ENCODE results near the gene TP53BP2.
"Not testable (repeated sequence)": the region's sequence is repeated elsewhere in the genome, so short reads cannot be mapped to it uniquely, and the experiment has no call there.

Gene TP53BP2

DNA sequence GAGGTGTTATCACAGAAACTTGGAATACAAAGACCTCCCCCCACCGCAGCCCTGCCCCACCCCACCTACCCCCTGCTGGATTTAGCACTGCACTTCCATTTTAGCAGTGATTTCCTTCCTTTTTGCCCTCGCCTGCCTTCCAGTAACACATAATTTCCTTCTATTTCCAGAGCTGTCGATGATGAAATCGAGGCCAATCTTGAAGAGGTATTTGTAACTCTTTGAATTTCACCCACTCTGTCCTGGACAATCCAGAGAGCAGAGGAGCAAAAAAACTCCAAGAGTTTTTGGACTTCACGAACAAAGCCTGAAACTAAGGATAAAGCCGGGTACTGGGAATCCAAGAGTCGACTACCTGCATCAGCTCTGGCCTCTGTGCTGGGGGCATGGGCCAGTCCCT, 84.3 kb downstream of the TP53BP2 start:
- no peak for DNase-seq

DNA sequence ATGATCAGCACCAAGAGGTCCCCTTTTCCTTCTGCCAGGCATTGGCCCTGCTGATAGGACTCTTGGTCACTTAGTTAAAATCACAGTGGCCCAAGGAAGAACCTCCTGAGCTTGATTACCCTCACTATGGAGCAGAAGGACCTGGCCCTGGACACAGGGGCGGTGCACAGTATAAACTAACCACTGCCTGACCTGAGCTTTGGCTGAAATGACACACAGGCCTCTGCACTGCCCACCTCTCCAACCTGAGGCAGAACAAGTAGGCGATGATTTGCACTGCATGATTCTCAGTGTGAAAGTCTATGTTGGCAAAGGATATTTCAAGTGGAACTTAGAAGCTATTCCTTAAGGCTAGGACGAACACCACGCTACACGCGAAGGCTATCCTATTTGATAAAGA, 84.9 kb downstream of the TP53BP2 start:
- DNase-seq, result no peak

DNA sequence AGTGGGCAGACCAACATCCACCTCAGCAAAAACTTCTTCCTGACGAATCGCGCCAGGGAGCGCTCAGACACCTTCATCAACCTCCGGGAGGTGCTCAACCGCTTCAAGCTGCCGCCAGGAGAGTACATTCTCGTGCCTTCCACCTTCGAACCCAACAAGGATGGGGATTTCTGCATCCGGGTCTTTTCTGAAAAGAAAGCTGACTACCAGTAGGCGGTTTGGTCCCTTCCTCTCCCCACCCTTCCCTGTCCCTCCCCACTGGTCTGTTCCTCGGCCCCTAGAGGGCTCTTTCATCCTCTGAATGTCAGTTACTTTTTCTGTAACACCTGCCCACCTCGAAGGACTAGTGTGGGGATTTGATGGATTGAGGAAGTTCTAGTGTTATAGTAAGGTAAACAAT, 86.5 kb downstream of the TP53BP2 start:
- no peak for DNase-seq

DNA sequence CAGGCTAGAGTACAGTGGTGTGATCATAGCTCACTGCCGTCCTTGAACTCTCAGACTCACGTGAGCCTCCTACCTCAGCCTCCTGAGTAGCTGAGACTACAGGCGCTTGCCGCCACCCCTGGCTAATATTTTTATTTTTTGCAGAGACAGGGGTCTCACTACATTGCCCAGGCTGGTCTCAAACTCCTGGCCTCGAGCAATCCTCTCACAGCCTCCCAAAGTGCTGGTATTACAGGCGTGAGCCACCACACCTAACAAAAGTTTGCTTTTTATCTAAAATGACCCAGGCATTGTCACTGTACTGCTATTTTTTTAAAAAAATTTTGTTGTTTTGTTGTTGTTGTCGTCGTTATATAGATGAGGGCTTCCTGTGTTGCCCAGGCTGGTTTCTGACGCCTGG, 87.0 kb downstream of the TP53BP2 start:
- no peak for DNase-seq

DNA sequence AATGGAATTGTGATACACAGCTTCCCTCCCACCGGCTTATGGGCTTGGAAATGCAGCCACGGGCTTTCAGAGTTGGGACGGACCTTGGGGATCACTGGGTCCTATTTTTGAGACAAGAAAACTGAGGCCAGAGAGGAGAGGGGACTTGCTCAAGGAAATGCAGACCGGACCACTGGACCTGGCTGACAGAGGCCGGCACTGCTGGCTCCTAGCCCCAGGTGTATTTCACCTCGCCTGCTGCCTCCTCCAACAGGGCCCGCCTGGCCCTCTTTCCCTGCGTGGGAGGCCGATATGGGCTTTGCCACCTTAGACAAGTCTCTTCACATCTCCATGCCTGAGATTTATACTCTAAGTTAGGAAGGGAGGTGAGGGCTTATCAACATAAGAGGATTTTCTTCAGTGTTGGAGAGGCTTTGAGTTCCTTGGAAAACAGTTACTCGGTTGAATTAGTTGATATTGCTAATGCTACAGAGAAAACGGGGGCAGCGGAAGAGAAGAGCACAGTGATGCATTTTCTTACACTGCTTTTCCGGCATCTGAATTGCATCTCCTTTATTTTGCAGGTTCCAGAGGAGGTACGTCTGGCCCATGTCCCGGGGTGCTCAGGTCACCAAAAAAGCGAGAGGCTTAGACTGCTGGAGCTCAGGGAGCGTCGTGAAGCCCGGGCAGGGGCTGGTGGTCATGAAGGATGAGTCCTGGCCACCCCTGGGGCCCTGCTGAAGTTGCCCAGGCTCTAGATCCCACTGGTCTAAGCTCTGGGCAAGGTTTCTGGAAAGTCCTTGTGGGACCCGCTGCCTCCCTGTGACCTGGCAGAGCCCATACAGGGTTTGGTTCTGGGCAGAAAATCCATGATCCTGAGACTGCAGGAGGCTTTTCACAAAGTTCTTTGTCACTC, 88.7 kb downstream of the TP53BP2 start:
- no peak for DNase-seq

DNA sequence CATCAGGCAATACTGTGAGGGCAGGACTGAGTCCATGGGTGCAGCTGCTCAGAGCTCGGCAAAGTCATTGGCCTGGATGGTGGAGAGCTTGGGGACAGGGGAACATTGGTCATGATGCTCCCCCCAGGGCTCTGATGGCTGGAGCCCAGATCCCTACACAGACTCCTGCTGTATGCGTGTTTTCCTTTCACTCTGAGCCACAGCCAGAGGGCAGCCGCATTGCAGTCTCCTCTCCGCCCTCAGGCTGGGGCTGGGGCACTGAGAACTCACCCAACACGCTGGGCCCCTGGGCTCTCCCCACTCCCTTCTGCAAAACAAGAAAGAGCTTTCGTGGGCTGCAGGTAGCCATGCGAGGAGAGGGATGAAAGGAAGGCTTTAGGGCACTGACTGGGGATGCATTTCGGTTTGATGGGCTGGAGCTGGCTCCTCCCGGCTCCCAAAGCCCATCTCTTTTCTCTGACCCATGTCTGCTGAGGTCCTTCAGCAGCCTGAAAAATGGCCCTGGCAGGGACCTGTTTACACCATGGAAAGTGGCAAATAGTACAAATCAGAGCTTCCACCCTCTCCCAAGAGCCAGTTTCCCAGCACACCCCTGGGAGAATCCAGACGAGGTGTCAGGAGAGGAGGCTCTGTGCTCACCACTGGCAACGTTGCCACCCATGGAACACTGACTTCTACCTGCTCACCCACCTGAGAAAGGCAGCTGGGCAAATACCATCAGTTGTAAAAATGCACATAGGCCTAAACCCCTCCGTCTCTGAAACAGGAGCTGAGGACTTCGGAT, 89.6 kb downstream of the TP53BP2 start:
- DNase-seq, result no peak

DNA sequence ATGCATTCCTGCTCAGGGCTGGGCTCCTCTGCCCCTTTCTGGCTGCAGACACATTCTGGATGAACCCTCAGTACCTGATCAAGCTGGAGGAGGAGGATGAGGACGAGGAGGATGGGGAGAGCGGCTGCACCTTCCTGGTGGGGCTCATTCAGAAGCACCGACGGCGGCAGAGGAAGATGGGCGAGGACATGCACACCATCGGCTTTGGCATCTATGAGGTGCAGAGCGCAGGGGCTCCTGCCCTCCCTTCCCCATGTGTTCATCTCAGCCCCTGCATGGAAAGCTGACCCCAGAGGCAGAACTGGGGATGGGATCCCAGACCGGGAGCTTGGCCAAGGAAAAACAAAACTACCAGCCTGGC, 90.3 kb downstream of the TP53BP2 start:
- DNase-seq, result no peak

DNA sequence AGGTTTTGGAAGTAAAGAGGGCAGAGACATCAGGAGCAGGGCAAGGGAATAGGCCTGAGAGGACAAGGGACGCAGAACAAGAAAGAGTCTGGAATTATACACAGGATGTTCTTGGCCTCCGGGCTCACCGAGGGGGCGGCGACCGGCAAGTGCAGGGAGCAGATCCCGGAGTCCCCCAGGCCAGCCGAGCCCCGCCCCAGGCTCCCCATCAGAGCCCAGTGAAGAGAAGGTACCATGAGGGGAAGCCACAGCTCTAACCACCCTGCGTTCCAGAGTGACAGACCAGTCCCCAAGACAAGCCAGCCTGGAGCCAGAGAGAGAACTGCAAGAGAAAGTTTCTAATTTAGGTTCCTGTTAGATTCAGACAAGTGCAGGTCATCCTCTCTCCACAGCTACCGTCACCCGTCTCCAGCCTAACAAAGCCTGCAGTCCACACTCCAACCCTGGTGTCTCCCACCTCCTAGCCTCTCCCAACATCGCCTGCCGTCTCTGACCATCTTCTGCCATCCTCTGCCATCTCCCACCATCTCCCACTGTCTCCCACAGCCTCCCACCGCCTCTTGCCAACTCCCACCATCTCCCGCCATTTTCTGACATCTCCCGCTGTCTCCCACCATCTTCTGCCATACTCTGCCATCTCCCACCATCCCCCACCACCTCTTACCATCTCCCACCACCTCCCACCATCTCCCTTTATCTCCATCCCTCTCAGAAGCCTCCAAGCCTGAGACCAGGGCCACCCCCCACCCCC, 90.9 kb downstream of the TP53BP2 start:
- DNase-seq, result no peak

DNA sequence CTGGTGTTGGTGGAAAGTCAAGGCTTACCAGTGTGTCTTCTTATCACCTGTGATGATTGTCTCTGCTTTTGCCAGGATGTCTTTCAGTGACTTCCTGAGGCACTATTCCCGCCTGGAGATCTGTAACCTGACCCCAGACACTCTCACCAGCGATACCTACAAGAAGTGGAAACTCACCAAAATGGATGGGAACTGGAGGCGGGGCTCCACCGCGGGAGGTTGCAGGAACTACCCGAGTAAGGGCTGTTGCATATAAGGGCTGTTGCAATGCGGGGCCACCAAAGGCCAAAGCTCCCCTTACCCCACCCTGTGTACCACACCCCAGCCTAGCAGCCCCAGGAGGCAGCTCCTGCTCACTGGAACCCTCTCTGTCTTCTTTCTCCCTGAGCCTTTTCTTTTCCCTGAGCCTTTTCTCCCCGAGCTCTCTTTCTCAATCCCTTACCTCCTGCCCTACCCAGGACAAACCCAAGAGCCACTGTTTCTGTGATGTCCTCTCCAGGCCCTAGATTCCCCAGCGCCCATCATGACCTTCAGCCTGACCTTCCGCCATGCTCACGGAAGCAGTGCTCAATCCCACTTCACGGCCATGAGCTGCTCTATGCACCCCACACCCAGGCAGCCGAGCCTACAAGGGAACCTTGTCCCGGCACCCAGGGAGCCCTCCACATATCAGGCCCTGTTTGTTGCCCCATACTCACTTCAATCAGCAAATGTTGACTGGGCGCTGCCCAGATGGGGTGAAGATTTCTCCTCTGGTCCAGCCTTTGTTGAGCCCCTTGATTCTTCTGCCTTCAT, 92.8 kb downstream of the TP53BP2 start:
- no peak for DNase-seq

DNA sequence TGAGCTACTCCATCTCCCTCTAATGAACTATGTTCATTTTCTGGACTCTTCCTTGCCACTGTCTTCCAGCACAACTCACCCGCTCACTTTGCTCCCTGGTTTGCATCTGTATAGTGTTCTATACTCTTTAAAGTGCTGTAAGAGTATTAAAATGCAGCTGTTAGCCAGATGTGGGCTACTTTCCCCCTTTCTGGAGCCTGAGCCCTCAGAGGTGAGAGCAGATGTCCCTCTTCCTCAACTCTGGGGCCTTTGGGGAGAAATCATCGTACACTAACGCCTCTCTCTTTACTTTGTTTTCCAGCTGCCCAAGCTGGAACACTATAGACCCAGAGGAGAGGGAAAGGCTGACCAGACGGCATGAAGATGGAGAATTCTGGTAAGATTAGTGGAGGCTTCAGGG, 94.1 kb downstream of the TP53BP2 start:
- no peak for DNase-seq

DNA sequence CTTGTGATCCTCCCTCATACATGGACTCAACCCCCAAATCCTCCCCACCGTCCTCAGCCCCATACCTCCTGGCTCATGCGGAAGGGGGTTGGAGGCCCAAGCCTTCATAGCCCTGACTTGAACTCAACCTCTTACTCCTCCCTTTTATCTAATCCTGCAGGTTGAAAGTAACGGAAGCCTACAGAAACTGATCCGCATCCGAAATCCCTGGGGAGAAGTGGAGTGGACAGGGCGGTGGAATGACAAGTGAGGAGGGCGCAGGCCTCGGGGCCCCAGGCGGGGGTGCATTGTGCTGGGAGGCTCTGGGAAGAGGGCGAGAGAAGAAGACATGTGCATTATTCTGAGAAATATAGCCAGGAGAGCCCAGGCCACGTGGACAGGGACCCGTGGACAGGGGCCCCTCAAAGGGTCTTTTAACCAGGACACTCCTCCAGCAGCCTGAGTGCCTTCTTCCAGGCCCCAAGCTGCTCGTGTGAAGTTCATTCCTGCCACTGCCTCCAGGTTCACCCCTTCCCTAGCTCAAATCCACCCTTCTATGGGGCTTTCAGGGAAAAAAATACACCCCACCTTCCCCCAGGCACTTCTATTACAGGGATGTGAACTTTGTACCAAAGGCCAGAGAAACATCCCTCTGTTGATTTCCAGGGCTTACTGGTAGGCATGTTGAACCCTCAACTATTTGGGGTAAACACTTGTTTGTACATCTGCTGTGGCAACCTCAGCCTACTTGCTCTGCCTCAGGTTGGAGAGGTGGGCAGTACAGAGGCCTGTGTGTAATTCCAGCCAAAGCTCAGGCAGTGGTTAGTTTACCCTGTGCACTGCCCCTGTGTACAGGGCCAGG, 94.8 kb downstream of the TP53BP2 start:
- DNase-seq, result no peak

DNA sequence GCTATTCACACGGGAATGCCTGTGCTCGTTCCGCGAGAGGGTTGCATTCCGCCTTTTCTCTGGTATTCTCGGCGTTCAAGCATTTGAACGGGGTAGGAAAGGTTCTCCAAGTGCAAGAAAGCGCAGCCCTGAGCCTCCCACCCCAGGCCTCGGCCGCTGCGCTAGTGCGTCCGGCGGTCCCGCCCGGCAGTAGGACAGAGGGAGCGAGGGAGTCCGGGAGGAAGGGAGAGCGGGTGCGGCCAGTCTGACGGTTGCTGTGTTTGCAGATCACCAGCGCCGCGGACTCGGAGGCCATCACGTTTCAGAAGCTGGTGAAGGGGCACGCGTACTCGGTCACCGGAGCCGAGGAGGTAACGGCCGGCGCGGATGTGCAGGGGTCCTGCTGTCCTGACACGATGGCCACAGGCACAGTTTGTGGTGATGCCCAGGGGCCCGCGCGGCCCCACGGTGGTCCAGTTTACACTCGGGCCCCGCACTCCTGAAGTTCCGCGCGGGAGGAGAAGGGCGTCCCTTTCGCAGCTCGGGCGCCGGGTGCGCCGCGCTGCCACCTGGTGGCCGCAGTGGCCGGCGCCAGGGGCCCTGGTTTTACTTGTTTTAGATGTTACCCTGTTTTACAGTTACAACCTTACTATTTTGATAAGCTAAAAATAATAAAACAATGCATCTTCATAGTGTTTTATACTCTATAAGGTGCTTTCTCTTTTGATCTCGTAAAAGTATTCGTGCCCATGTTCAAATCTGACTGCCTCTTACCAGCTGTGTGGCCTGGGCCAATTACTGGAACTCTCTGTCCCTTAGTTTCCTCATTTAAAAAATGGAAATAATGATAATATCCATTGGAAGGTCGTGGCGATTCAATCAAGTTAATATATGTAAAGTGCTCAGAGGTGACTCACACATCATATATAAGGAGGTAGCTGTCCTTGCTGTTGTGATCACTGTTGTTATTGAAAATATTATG, 96.7 kb downstream of the TP53BP2 start:
- DNase-seq, result no peak

DNA sequence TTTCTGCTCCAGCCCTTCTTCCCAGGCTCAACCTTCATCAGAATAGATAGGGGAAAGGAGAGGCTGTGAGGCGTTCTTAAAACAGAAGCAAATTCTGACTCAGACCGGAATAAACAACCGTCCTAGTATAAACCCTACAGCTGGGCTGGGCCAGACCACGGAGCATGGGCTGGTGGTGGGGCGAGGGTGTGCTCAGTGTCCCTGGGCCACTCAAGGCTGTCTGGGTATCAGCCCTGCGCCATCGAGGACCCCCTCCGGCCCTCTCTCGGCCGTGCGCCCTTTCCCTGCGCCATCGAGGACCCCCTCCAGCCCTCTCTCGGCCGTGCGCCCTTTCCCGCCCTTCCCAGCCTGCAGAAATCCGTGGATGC, 97.4 kb downstream of the TP53BP2 start:
- DNase-seq, result no peak

DNA sequence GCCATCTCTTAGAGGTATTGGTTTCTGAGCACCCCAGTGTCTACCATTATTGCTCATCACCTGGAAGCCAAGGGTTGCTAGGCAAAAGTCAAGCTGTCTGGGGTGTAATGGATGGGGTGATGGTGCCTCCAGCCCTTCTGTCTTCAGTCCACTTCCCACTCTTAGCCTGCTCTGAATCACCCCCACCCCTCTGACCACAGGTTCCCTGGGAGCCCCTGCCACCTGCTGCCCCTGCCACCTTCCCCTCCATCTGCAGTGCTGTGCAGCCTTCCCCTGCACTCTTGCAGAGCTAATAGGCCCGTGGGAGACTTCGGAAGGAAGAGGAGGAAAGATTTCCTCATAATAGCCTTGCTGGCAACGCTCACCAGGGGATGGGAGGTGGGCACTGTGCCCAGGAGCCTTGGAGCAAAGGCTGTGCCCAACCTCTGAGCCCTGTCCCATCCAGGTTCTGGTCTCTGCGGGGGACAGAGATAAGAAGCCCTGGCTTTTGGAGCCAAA, 97.9 kb downstream of the TP53BP2 start:
- no peak for DNase-seq

DNA sequence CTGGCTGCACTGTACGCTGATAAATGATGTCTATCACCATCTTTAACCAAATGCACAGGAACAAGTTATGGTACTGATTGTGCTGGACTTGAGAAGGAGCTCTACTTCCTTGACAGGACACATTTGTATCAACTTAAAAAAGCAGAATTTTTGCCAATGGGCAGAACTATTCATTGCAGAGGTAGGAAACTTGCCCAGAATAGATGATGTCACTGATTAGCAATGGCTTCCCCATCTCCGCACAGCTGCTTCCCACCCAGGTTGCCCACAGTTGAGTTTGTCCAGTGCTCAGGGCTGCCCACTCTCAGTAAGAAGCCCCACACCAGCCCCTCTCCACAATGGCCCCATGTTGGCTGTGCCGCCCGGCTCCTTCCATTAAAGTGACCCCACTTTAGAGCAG, 100.0 kb downstream of the TP53BP2 start:
- DNase-seq, result no peak

DNA sequence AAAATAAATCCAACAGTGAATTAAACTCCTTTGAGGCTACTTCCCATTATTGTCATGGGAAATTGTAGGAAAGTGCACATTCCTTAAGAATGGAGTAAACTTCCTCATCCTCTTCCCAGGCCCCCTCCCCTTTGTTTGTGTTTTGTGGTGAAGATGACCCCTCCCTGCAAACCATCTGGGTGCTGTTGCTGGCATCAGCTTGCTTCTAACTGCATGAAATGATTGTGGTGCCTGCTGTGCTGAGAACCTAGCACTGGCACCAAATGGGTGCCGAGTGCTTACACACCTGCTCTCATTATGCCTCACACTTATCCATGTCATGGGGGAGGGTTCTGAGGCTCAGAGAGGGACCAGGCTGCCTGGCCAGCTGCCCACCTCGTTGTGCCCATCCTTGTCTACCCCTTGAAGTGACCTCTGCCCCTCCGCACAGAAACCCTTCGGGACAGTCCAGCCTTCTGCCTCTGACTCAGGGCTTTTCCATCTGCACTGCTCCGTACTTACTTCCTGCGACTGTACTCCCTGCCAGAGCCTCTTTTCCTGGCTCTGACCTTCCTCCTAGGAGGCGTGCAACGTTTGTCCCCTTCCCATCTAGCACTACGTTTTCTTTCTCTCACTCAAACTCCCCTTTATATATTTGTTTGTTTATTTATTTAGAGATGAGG, 102.8 kb downstream of the TP53BP2 start:
- no peak for DNase-seq

DNA sequence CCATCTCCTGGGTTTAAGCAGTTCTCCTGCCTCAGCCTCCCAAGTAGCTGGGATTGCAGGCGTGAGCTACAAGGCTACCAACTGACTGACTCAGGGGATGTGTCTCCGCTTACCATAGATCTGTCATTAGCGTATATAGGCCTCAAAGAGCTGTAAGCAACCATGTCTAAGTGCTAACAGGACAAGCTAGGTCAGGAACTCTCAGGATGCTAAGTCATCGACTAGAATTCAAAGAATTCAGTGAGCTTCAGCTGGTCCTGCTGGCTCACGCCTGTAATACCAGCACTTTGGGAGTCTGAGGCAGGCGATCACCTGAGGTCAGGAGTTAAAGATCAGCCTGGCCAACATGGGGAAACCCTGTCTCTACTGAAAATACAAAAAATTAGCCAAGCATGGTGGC, 103.9 kb downstream of the TP53BP2 start:
- no peak for DNase-seq

DNA sequence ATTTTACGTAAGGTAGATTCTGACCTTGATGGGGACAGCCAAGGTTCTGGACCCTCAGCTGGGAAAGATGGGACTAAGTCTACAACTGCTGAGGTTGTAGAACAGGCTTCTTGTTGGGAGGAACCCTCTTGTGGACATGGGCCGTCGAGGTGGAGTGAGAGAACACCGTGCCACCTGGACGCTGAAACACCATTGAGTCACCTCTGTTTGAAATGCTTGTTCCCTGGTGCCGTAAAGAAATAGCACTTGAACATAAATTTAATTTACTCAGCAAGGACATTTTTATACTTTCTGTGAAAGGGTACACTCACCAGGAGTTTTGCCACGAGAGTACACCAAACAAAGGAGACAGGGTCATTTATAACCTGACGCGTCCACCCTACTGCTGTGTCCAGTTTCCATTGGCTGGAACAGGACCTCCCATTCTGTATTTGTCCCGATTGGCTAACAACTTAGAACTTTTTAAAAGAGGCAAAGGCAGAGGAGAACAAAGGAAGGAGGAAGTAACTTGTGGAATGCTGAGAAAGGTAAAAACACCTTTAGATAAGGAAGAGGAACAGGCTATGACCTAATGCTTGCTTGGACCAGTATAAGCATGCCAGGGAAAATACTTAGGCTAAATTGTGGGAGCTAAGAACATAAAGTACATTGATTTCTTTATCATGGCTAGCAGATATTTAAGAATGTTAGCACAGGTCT, 105.6 kb downstream of the TP53BP2 start:
- DNase-seq, result not testable (repeated sequence)

DNA sequence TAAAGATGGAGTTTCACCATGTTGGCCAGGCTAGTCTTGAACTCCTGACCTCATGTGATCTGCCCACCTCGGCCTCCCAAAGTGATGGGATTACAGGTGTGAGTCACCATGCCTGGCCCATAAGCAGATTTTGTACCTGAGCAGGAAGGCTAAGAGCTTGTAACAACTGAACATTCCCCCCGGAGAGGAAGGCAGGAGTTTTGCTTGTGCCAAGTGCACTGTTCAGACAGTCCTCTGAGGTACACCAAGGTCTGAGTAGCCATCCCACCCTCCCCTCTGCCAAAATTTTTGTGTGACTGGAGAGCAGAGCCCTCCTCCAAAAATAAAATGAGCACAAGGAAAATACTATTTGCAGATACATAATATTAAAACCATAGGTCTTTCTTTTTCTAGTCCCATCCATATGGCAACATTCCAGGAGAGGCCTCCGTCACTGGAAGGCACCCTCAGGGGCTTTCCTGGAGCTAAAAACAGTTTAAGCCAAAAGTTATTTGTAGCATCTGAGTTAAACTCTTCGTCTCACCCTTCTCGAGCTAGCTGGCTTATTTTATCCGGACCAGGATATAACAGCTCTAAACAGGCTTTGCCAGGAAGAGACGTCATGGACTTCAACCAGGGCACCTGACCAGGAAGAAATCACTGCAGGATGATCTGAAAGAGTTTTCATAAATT, 106.2 kb downstream of the TP53BP2 start:
- no peak for DNase-seq
